HG02852 (cell line): ENCODE data around the gene ACACB.
"Not testable (repeated sequence)": the region's sequence is repeated elsewhere in the genome, so short reads cannot be mapped to it uniquely, and the experiment has no call there.

ENCODE experiments used
- ATAC-seq: cut with Tn5 transposase; IDR thresholded peaks from one replicate; pipeline ENCODE4 v1.9.1; 2021; ENCODE audit warnings: mild to moderate bottlenecking, moderate library complexity; ENCODE audit not compliant: unreplicated experiment

ACACB gene

DNA sequence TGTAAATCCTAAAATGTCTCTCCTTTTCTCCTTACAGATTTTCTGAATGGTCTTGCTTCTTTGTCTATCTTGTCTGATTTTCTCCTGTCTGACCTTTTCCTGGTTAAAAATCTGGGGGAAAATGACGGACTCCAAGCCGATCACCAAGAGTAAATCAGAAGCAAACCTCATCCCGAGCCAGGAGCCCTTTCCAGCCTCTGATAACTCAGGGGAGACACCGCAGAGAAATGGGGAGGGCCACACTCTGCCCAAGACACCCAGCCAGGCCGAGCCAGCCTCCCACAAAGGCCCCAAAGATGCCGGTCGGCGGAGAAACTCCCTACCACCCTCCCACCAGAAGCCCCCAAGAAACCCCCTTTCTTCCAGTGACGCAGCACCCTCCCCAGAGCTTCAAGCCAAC is 23.0 kb downstream of the ACACB start:
- ATAC-seq, result no peak

DNA sequence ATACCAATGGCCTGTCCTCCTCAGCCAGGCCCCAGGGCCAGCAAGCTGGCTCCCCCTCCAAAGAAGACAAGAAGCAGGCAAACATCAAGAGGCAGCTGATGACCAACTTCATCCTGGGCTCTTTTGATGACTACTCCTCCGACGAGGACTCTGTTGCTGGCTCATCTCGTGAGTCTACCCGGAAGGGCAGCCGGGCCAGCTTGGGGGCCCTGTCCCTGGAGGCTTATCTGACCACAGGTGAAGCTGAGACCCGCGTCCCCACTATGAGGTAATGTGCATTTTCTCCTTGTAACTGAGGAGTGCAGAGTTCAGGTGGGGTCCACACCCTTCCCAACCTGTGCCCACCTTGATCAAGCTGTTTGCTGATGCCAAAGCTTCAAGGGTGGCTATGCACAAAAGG is 23.4 kb downstream of the ACACB start:
- ATAC-seq, result no peak

- no peak for ATAC-seq
Observed at GRCh38 chr12:109140560-109140959, 24.2 kb downstream of the ACACB start.

DNA sequence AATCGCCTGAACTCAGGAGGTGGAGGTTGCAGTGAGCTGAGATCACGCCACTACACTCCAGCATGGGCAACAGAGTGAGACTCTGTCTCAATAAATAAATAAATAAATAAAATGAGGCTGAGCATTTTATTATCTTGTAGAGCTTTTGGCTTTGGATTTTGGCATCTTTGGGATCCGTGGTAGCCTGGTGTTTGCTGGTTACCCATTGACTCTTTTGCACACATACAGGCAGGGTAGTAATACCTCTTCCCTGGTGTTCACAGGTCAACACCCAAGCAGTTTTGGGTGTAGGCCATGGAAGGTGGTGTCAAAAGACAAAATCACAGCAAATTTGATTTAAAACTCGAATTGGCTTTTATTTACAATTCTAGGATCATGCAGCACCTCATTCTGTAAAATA is 27.8 kb downstream of the ACACB start:
- ATAC-seq, result no peak

- not testable (repeated sequence) for ATAC-seq
Observed at GRCh38 chr12:109147126-109147525, 30.7 kb downstream of the ACACB start.

GRCh38 chr12:109147954-109148353 is 31.6 kb downstream of the ACACB start:
- ATAC-seq, result no peak

DNA sequence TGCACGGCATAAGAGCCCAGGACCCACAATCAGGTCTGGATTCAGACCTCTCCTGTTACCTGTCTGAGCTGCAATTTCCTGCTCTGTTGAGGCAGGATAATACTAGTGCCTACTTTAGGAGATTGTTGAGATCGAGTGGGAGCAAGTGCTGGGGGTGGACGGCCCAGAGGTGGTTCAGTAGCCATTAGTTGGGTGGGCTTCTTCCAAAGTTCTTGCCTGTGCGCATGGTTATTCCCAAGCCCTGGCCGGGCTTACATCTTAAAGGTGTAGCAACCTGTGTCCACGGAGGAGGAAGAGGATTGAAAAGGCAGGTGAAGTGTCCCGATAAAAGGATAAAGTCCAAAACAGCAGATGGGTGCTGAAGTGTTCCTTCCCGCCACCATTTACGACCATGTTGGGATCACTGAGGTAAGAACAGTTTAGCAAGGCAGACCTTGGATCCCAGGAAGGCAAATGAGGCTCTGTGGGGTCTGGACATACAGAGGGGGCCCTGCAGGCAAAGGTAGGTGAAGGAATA is 33.8 kb downstream of the ACACB start:
- no peak for ATAC-seq

DNA sequence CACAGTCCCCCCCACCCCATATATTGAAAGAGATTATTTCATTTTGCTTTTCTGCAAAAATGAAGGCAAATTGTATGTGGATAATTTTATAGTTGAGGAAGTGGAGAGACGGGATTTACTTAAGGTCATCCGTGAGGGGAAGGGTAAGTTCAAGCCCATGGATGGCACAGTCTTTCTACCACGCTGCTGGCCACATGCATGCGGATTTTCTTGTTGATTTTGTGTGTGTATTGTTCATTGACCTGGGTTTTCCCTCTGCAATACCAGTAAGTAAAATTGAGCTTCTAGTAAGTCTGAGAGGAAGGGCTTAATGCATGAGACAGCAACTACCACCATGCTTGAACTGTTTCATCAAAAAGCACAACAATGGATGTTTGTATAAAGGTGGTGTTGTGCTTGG is 35.1 kb downstream of the ACACB start:
- ATAC-seq, result no peak

- ATAC-seq, result no peak
Observed at GRCh38 chr12:109153821-109154441, 37.5 kb downstream of the ACACB start.

DNA sequence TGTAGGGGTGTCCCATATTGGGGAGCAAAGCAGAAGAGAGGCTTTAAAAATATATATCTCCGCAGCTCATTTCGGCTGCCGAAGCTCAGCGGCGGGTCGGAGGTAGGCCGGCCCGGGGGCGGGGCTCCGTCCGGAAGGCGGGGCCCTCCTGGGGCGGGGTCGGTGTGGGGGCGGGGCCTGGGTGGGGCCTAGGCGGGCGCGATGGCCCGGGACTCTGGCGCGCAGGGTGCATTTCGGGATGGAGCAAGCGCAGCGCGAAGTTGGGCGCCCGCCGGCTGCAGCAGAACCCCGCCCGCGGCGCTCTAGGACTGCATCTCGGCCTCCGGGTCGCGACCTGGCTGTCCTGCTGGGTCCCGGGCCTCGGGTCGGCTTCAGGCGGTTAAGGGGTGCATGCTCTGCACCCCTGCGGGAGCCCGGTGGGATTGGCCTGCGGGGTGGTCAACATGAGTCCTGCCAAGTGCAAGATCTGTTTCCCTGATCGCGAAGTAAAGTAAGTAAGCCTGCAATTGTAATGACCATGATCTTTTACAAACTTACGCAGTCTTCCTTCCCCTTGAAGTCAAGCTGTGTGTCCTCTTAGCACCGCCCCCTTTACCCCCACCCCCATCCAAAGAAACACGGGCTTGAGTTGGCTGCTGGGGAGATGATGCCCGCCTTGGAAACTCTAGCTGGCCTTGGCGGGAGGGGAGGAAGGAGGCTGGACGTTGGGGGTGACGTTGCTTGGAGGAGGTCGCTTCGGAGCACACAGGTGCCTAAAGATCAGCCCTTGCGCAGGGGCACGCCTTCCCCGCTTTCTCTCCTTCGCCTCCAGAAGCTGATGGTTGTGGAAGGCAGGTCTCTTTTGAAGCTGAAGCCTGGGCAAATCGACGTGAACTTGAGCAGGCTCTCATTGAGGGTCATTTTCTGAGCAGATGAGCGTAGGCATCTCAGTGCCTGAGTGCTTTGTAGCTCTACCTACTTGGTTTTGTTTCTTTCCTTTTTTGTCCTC is 38.4 kb downstream of the ACACB start:
- ATAC-seq, result peak; percentile 85

DNA sequence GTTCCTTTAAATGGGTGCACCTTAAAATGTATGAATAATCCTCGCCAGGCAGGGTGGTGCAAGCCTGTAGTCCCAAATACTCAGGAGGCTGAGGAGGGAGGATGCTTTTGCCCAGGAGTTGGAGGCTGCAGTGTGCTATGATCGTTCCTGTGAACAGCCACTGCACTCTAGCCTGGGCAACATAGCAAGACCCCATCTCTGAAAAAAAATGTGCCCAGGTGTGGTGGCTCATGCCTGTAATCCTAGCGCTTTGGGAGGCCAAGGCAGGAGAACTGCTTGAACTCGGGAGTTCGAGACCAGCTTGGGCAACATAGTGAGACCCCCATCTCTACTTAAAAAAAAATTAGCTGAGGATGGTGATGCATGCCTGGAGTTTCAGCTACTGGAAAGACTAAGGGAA is 39.6 kb downstream of the ACACB start:
- no peak for ATAC-seq

DNA sequence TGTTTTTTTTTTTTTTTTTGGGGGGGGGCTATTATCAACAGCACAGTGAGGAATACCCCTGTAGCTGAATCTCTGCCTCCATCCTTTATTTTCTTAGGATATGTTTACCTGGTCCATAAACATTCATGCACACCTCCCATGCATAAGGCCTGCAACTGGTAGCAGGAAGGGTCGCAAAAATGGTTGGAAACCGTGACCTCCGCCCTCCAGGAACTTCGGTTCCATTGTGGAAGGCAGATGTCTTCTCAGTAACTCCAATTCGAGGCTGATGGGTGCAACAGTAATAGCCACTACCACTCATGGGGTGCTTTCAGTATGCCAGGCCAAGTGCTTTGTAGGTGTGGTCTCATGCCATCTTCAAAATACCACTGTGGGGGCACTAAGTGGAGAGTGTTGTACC is 40.2 kb downstream of the ACACB start:
- ATAC-seq, result no peak

- no peak for ATAC-seq
Observed at GRCh38 chr12:109157986-109158385, 41.6 kb downstream of the ACACB start.

GRCh38 chr12:109160433-109160832 is 44.0 kb downstream of the ACACB start:
- no peak for ATAC-seq

- no peak for ATAC-seq
Observed at GRCh38 chr12:109160873-109161272, 44.5 kb downstream of the ACACB start.

- ATAC-seq, result no peak
Observed at GRCh38 chr12:109162551-109162950, 46.2 kb downstream of the ACACB start.

DNA sequence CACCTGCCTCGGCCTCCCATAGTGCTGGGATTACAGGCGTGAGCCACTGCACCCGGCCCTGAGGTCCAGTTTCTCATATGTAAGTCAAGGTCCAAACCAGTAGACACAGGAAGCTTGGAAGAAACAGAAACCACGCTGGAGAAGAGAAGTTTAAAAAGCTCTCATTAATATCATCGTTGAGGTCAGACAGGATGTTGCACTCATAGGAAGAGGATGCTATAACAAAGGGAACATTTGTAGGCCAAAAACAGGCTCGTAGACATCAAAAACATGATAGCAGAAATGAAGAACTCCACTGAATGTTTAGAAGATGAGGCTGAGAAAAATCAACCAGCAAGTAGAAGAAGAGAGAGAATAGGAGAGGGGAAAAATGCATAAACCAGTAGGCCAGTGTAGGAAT is 46.8 kb downstream of the ACACB start:
- ATAC-seq, result no peak

DNA sequence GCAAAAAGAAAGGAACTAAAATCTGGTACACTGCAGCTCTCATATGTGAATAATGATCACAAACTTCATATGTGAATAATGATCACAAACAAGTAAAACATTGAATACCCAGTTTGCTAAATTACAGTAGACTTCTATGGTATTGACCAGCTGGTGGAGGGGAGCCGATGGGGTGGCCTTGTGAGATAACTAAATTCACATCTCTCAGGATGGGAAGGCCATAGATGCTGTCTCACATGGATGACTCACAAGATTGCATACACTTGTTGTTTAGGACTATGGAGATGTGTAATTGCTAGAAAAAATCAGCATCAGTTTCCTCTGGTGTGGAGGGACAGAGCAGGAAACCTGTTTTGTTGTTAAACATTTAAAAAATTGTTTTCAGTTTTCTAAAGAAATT is 49.2 kb downstream of the ACACB start:
- ATAC-seq, result no peak

- ATAC-seq, result no peak
Observed at GRCh38 chr12:109166371-109166770, 50.0 kb downstream of the ACACB start.

- ATAC-seq, result no peak
Observed at GRCh38 chr12:109167781-109168180, 51.4 kb downstream of the ACACB start.

- ATAC-seq, result no peak
Observed at GRCh38 chr12:109169262-109169661, 52.9 kb downstream of the ACACB start.

DNA sequence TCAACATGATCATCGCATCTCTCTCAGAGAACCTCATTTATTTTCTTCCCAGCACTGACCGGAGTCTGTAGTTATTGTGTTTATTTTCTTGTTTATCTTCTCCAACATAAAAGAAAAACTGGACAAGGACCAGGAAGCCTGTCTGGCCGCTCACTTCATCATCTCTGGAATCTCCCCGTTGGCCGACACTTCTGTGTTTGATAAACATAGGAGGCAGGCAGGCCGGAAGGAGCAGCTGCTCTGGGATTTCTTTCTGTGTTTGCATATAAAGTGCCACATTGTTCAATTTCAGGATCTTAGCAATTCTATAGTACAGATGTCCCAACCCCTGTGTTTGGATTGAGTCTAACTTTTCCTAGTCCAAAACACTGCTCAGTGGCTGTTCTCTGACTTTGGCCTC is 53.3 kb downstream of the ACACB start:
- no peak for ATAC-seq
